ENCODE measurements around the gene TRANK1. TPM values are rescaled to one million over a fixed set of nuclear protein-coding genes. Genes with fewer than 3 reads are reported as not detected.

The TRANK1 gene
- total RNA-seq, 1 experiment from 2014 or later: 1.1 TPM

- Histone ChIP-seq H3K36me3 (ENCODE audit: control insufficient read depth in 1 of 2, insufficient read depth in 2 of 2, low read length in 2 of 2) (peaks cover 6 to 10% of the 10 kb centered on the region in 2 experiments; a peak in 2 of 4 replicates), H3K27ac (ENCODE audit: low read depth, low read length) (no peak overlapping the region), H3K4me1 (ENCODE audit: control insufficient read depth in 1 of 2, insufficient read depth in 2 of 2, low read length in 2 of 2) (peaks cover 4 to 16% of the 10 kb centered on the region in 2 experiments; a peak in 2 of 4 replicates), H4K20me1 (ENCODE audit: insufficient read depth) (no peaks in the 10 kb centered on the region), H3K9me2 (ENCODE audit: insufficient read depth) (no peaks in the 10 kb centered on the region), H3K27me3 (ENCODE audit: insufficient read depth, low read length) (no peaks in the 10 kb centered on the region), H3K4me2 (ENCODE audit: low read length) (no peak overlapping the region), H3K4me3 (replicated peaks in 1 of 2; ENCODE audit: low read depth in 1 of 2, low read length in 2 of 2) (no peak overlapping the region), H3K9me3 (ENCODE audit: control insufficient read depth in 1 of 2, insufficient read depth in 1 of 2, low read depth in 1 of 2, low read length in 2 of 2) (no peaks in the 10 kb centered on the region), H2AFZ (ENCODE audit: low read depth, low read length, poor library complexity, severe bottlenecking) (no peak overlapping the region), H3K79me2 (ENCODE audit: insufficient read depth, low read length) (peaks cover 38% of the 10 kb centered on the region), H3K9ac (ENCODE audit: low read length) (no peak overlapping the region)
- TF ChIP-seq EZH2phosphoT487 (IDR thresholded peaks at IDR 0.05; ENCODE audit: borderline replicate concordance) (no peak), FOSL1 (IDR thresholded peaks at IDR 0.05; ENCODE audit: low read depth) (no peak), CEBPB (IDR thresholded peaks at IDR 0.05; ENCODE audit: low read depth) (no peak), EGR1 (IDR thresholded peaks at IDR 0.05; ENCODE audit: low read depth) (no peak), ELF1 (IDR thresholded peaks at IDR 0.05; ENCODE audit: borderline replicate concordance, low read depth) (no peak), SP1 (IDR thresholded peaks at IDR 0.05; ENCODE audit: low read depth) (no peak), TCF7L2 (IDR thresholded peaks at IDR 0.05; ENCODE audit: borderline replicate concordance, extremely low read depth, insufficient read depth, insufficient read length) (no peak), ZNF274 (IDR thresholded peaks at IDR 0.05; ENCODE audit: low read depth, low read length) (no peak)
- TF ChIP-seq, protein P1, sequence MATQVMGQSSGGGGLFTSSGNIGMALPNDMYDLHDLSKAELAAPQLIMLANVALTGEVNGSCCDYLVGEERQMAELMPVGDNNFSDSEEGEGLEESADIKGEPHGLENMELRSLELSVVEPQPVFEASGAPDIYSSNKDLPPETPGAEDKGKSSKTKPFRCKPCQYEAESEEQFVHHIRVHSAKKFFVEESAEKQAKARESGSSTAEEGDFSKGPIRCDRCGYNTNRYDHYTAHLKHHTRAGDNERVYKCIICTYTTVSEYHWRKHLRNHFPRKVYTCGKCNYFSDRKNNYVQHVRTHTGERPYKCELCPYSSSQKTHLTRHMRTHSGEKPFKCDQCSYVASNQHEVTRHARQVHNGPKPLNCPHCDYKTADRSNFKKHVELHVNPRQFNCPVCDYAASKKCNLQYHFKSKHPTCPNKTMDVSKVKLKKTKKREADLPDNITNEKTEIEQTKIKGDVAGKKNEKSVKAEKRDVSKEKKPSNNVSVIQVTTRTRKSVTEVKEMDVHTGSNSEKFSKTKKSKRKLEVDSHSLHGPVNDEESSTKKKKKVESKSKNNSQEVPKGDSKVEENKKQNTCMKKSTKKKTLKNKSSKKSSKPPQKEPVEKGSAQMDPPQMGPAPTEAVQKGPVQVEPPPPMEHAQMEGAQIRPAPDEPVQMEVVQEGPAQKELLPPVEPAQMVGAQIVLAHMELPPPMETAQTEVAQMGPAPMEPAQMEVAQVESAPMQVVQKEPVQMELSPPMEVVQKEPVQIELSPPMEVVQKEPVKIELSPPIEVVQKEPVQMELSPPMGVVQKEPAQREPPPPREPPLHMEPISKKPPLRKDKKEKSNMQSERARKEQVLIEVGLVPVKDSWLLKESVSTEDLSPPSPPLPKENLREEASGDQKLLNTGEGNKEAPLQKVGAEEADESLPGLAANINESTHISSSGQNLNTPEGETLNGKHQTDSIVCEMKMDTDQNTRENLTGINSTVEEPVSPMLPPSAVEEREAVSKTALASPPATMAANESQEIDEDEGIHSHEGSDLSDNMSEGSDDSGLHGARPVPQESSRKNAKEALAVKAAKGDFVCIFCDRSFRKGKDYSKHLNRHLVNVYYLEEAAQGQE (IDR thresholded peaks at IDR 0.05; ENCODE audit: low read depth): no peak
- no TSS peak for BruUV-seq (replicated peaks)
- POLR2A ChIA-PET: no interaction called here
- RAD21 ChIA-PET (ENCODE audit: low non-redundant PET in 1 of 2, low total read pairs in 2 of 2, uncharacterized antibody in 2 of 2, unreplicated experiment in 2 of 2): no interaction called here
- CTCF ChIA-PET: no interaction called here
- DNase-seq (ENCODE audit: low read depth, low spot score) (no peak), ATAC-seq (no peak)
- intact Hi-C loops (cut with micrococcal nuclease): no loop called here
Observed at GRCh38 chr3:36989005-36989404, 44.2 kb upstream of the TRANK1 start.
